MM.1S (cell line): ENCODE results near the gene HOXD8.

ENCODE experiments used
- EZH2 ChIP-seq: fragments of 300-600 bp; sonication (generic); optimal IDR thresholded peaks from 2 replicates; pipeline ENCODE3; 2017; ENCODE audit warnings: low read depth, mild to moderate bottlenecking, antibody characterized with exemption, low read length, mixed read lengths
- EZH2phosphoT487 ChIP-seq: fragments of 300-600 bp; sonication (generic); IDR thresholded peaks from 2 replicates; pipeline ENCODE4 v1.6.1; 2018; ENCODE audit warnings: antibody characterized with exemption, low read length
- TF ChIP-seq, protein P1 (sequence below): fragments of 300-600 bp; sonication (generic); IDR thresholded peaks from 2 replicates; pipeline ENCODE4 v1.5.1; 2016; ENCODE audit warnings: antibody characterized with exemption, low read length, mixed read lengths

DNA sequence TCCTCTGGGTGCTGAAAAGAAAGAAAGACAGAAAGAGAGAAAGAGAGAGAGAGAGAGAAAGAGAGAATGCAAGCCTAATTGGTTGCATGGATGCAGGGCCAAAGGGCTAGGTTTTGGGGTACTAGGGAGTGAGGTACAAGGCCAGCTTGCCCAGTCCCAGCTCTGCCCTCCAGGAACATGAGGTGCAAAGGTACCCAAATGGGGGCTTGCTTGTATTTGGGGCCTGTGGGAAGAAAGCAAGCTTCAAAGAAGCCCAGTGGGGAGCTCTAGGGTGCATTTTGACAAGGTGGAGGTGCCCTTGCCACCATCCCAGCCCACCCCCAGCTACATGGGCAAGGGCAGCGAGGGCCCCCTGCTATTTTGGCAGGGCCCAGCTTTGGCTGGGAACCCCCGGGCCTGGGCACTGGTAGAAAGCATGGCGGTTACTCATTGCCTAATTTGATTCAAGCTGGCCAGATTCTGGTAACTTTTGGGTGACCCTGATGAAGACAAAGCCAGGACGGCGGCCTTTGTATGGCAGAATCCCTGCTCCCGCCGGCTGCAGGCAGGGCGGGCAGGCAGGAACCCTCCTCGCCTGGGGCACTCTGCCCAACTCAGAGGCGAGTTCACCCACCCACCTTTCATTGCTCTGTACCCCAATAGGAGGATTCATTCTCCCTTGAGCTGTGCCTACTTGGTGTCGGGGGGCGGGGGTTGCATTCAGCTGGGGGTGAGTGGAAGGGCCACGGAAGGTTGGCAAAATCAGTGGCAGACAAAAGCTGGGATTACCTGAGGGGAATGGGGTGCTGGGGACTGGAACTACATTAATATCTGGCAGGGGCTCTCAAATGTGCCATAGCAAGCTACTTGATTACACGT lies 21.3 kb downstream of the HOXD8 start:
- TF ChIP-seq, protein P1, sequence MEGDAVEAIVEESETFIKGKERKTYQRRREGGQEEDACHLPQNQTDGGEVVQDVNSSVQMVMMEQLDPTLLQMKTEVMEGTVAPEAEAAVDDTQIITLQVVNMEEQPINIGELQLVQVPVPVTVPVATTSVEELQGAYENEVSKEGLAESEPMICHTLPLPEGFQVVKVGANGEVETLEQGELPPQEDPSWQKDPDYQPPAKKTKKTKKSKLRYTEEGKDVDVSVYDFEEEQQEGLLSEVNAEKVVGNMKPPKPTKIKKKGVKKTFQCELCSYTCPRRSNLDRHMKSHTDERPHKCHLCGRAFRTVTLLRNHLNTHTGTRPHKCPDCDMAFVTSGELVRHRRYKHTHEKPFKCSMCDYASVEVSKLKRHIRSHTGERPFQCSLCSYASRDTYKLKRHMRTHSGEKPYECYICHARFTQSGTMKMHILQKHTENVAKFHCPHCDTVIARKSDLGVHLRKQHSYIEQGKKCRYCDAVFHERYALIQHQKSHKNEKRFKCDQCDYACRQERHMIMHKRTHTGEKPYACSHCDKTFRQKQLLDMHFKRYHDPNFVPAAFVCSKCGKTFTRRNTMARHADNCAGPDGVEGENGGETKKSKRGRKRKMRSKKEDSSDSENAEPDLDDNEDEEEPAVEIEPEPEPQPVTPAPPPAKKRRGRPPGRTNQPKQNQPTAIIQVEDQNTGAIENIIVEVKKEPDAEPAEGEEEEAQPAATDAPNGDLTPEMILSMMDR = no peak
- TF ChIP-seq EZH2phosphoT487 (no peak), EZH2 (no peak)
